Ascending aorta (tissue), 2 donors: ENCODE results near the gene UBQLN4. TPM values are rescaled to one million over a fixed set of nuclear protein-coding genes. Genes with fewer than 3 reads are reported as not detected.

Source experiments
- DNase-seq, 2 donors: peaks; one replicate each; pipeline ENCODE4 v3.0.0-alpha.2; 2019; ENCODE audit warnings: low spot score in 2 of 2
- H3K27ac ChIP-seq, 2 donors: fragments of 200-600 bp; sonication (generic); one replicate each; pipeline ENCODE4 v1.5.1; 2016 to 2017; ENCODE audit warnings: mild to moderate bottlenecking in 1 of 2
- H3K27me3 ChIP-seq: fragments of 200-600 bp; sonication (generic); one replicate; pipeline ENCODE4 v1.5.1; 2017
- H3K36me3 ChIP-seq, 2 donors: fragments of 200-600 bp; sonication (generic); one replicate each; pipeline ENCODE4 v1.5.1; 2016
- H3K4me1 ChIP-seq, 2 donors: fragments of 200-600 bp; sonication (generic); one replicate each; pipeline ENCODE4 v1.5.1; 2016 to 2017; ENCODE audit warnings: mild to moderate bottlenecking in 1 of 2
- H3K4me3 ChIP-seq, 2 donors: fragments of 200-600 bp; sonication (generic); one replicate each; pipeline ENCODE4 v1.5.1; 2016 to 2017; ENCODE audit warnings: mild to moderate bottlenecking in 1 of 2
- H3K9me3 ChIP-seq, 2 donors: fragments of 200-600 bp; sonication (generic); one replicate each; pipeline ENCODE4 v1.5.1; 2016
- intact Hi-C: fragments of 100-400 bp; cut with DNase I; formaldehyde crosslinking; loops from one replicate; pipeline ENCODE4 v1.15.1; 2023
- total RNA-seq: library from RNA; depleted of rRNA; stranded (reverse); fragments of >200 nt; gene quantifications from one replicate; pipeline ENCODE4 v1.1.0, GENCODE V29; 2016
- TF ChIP-seq, protein P1 (sequence below), 3 experiments: fragments of 200-600 bp in 2 of 3; fragments of 450-650 bp in 1 of 3; sonication (generic) in 2 of 3; IDR thresholded peaks; one replicate each; pipeline ENCODE4 v1.5.1; 2016 to 2019; ENCODE audit warnings: antibody characterized with exemption in 3 of 3, mild to moderate bottlenecking in 1 of 3, moderate library complexity in 1 of 3

The UBQLN4 gene
- total RNA-seq, 1 donor from 2014 or later: 28.7 TPM

DNA sequence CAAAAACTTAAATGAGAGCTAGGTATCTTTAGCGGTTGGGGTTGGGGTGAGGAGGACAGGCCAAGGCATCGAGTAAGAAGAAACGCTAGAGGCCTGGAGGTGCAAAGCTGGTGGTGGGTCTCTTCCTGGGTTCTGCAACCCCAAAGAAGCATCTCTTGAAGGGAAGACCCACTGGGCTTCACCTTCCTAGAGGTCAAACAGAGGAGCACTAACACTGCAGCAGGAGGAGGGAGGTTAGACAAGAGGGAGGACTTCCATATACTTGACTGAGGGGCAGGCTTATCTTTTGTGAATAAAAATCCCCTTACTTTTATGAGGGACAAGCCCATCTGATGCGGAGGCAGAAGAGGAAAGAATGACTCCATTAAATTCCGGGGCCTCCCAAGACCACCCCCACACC, 26.2 kb upstream of the UBQLN4 start:
- Histone ChIP-seq H3K4me3 (no peak overlapping the region), H3K9me3 (no peaks in the 10 kb centered on the region), H3K27ac (no peak overlapping the region), H3K36me3 (no peaks in the 10 kb centered on the region), H3K4me1 (peaks cover 4 to 14% of the 10 kb centered on the region in 2 donors), H3K27me3 (no peaks in the 10 kb centered on the region)
- intact Hi-C loops: loop anchor here (5.0 kb wide), 1 partner anchor 133 kb away; the partner anchor contains the start of gene PMF1
- TF ChIP-seq, protein P1, sequence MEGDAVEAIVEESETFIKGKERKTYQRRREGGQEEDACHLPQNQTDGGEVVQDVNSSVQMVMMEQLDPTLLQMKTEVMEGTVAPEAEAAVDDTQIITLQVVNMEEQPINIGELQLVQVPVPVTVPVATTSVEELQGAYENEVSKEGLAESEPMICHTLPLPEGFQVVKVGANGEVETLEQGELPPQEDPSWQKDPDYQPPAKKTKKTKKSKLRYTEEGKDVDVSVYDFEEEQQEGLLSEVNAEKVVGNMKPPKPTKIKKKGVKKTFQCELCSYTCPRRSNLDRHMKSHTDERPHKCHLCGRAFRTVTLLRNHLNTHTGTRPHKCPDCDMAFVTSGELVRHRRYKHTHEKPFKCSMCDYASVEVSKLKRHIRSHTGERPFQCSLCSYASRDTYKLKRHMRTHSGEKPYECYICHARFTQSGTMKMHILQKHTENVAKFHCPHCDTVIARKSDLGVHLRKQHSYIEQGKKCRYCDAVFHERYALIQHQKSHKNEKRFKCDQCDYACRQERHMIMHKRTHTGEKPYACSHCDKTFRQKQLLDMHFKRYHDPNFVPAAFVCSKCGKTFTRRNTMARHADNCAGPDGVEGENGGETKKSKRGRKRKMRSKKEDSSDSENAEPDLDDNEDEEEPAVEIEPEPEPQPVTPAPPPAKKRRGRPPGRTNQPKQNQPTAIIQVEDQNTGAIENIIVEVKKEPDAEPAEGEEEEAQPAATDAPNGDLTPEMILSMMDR (IDR thresholded peaks at IDR 0.05): no peak
- DNase-seq: no peak

DNA sequence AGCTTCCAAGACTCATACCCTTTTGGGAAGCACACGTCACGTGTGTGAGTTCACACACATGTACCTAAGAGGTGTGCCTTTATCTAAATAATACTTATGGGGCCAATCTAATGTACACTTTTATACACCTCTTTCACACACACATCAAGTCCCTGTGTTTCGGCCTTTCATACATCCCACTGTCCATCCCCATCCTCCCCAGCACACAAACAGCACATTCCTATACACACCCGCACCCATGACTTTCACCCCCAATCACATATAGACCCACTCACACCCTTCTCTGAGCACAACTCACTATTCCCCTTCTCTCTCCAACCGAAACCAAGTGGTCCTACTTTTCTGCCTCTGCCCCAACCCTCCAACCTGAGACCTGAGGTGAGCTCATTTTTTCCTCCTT, 25.1 kb upstream of the UBQLN4 start:
- H3K27ac ChIP-seq: no peak overlapping the region
- TF ChIP-seq, protein P1 (IDR thresholded peaks at IDR 0.05): no peak
- H3K27me3 ChIP-seq: no peaks in the 10 kb centered on the region
- intact Hi-C loops: no loop called here
- H3K4me3 ChIP-seq: no peak overlapping the region
- DNase-seq: no peak
- H3K36me3 ChIP-seq: no peaks in the 10 kb centered on the region
- no peaks in the 10 kb centered on the region for H3K9me3 ChIP-seq
- H3K4me1 ChIP-seq: peaks cover 4 to 14% of the 10 kb centered on the region in 2 donors

DNA sequence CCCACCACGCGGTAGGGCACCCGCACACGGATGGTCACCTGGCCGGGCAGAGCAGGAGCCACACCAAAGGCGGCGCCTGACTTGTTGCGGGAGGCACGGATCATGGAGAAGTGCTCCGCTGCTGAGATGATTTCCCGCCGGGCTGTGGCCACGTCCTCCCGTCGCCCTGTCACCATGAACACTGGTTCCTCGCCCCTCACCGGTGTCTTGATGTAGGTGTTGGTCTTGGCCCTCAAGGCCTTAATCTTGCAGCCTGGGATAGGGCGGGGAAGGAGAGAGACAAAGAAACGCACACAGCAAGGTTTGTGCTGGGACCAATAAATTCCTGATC, 23.8 kb upstream of the UBQLN4 start:
- H3K27ac ChIP-seq: no peak overlapping the region

GRCh38 chr1:156076609-156077429, 23.2 kb upstream of the UBQLN4 start:
- Histone ChIP-seq H3K27ac (no peak overlapping the region), H3K4me1 (peaks cover 0 to 3% of the 10 kb centered on the region in 2 donors), H3K36me3 (no peaks in the 10 kb centered on the region), H3K27me3 (no peaks in the 10 kb centered on the region), H3K9me3 (no peaks in the 10 kb centered on the region), H3K4me3 (peak overlapping the region; percentile 16 to 27)
- intact Hi-C loops: no loop called here
- TF ChIP-seq, protein P1 (IDR thresholded peaks at IDR 0.05): no peak
- no peak for DNase-seq

More for the DNA sequence above, 23.8 kb upstream of the UBQLN4 start:
- Histone ChIP-seq H3K36me3 (no peaks in the 10 kb centered on the region), H3K4me3 (no peak overlapping the region), H3K4me1 (peaks cover 0 to 7% of the 10 kb centered on the region in 2 donors), H3K9me3 (no peaks in the 10 kb centered on the region), H3K27me3 (no peaks in the 10 kb centered on the region)
- intact Hi-C loops: no loop called here
- TF ChIP-seq, protein P1 (IDR thresholded peaks at IDR 0.05): no peak
- DNase-seq: no peak

GRCh38 chr1:156075775-156076204, 22.2 kb upstream of the UBQLN4 start:
- no peaks in the 10 kb centered on the region for H3K36me3 ChIP-seq
- H3K27me3 ChIP-seq: no peaks in the 10 kb centered on the region
- H3K27ac ChIP-seq: no peak overlapping the region
- DNase-seq: no peak
- H3K9me3 ChIP-seq: no peaks in the 10 kb centered on the region
- TF ChIP-seq, protein P1 (IDR thresholded peaks at IDR 0.05): no peak
- H3K4me3 ChIP-seq: peak overlapping the region in 1 of 2 donors; percentile 16
- H3K4me1 ChIP-seq: no peaks in the 10 kb centered on the region
- intact Hi-C loops: no loop called here
